ENCODE results near the gene BARX1.
A peak's percentile ranks its signal among the peaks of the same experiment; 100 is the strongest.
"Not testable (repeated sequence)": the region's sequence is repeated elsewhere in the genome, so short reads cannot be mapped to it uniquely, and the experiment has no call there.

The BARX1 gene

GRCh38 chr9:93950619-93951601, 4.2 kb downstream of the BARX1 start:
- peak; percentile 39 for DNase-seq

- no peak for DNase-seq
Measured at GRCh38 chr9:93949694-93950449, 5.3 kb downstream of the BARX1 start.

GRCh38 chr9:93949073-93949693, 6.0 kb downstream of the BARX1 start:
- DNase-seq: no peak

GRCh38 chr9:93948441-93949072, 6.6 kb downstream of the BARX1 start:
- no peak for DNase-seq

GRCh38 chr9:93947409-93948070, 7.6 kb downstream of the BARX1 start:
- no peak for DNase-seq

- no peak for DNase-seq
Measured at GRCh38 chr9:93946338-93946712, 8.8 kb downstream of the BARX1 start.

- no peak for DNase-seq
Measured at GRCh38 chr9:93945400-93946337, 9.5 kb downstream of the BARX1 start.

GRCh38 chr9:93944011-93944410, 11.1 kb downstream of the BARX1 start:
- DNase-seq: no peak

GRCh38 chr9:93942161-93942560, 13.0 kb downstream of the BARX1 start:
- no peak for DNase-seq

GRCh38 chr9:93941493-93941892, 13.7 kb downstream of the BARX1 start:
- DNase-seq: no peak

- no peak for DNase-seq
Measured at GRCh38 chr9:93940951-93941350, 14.2 kb downstream of the BARX1 start.

GRCh38 chr9:93939589-93939988, 15.6 kb downstream of the BARX1 start:
- DNase-seq: not testable (repeated sequence)

GRCh38 chr9:93937193-93937592, 18.0 kb downstream of the BARX1 start:
- no peak for DNase-seq

- DNase-seq: no peak
Measured at GRCh38 chr9:93931905-93932304, 23.2 kb downstream of the BARX1 start.

- DNase-seq: no peak
Measured at GRCh38 chr9:93930070-93930469, 25.1 kb downstream of the BARX1 start.

- DNase-seq: no peak
Measured at GRCh38 chr9:93929231-93929630, 25.9 kb downstream of the BARX1 start.

GRCh38 chr9:93922535-93922934, 32.6 kb downstream of the BARX1 start:
- no peak for DNase-seq

- DNase-seq: no peak
Measured at GRCh38 chr9:93920131-93920800, 34.9 kb downstream of the BARX1 start.

- no peak for DNase-seq
Measured at GRCh38 chr9:93918061-93918460, 37.1 kb downstream of the BARX1 start.

GRCh38 chr9:93917121-93917853, 37.9 kb downstream of the BARX1 start:
- DNase-seq: no peak

Data from stimulated activated CD8-positive, alpha-beta memory T cell treated with anti-CD3 and anti-CD28 coated beads, Interleukin-4, amount 100 ng/mL, for 48 hours (primary cell).